ENCODE measurements around the gene IRGC.

IRGC gene

DNA sequence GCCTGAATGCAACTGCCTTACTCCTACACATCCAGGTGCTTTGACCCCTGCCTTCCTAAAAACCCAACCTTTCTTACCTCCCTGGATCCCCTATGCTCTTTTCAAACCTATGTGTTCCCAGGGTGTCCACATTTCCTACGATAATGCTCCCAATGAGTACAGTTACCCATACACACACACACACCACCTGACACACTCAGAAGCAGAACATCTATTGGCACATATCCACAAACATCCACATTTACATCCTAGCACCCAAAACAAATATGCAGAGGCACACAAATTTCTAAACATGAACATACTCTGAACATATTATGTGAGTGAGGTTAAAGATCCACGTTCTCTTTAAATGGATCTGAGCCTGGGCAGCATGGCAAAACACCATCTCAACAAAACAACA, 23.5 kb upstream of the IRGC start:
- DNase-seq: no peak

DNA sequence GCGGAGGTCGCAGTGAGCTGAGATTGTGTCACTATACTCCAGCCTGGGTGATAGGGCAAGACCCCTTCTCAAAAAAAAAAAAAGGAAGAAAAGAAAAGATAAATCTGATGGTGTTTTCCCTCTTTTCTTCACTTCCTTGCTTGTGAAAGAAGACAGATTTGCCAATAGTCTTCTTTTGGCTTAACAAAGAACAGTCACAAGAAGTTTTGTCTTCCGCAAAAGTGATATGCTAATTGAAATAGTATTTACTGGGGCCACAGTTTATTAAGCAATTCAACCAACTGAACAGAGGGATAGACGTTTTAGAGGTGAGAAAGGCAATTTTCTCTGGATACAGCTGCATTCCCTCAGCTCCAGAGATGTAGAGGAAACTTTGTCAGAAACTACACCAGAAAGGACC, 23.0 kb upstream of the IRGC start:
- no peak for DNase-seq

DNA sequence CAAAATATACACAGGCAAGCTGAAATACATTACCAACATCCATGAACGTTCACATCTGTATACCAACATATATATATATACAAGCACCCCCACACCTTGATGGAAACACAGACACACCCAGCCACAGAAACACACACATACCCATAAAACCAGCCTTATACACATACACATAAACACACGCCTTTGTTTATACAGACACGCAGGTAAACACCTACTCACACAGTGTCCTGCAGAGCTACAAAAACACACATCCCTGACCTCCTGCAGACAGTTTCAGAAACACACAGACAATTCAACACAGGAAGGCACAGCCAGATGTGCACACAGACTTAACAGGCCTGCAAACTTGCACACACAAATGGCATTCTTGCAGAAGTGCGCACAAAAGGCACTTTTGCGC, 21.3 kb upstream of the IRGC start:
- DNase-seq: no peak

DNA sequence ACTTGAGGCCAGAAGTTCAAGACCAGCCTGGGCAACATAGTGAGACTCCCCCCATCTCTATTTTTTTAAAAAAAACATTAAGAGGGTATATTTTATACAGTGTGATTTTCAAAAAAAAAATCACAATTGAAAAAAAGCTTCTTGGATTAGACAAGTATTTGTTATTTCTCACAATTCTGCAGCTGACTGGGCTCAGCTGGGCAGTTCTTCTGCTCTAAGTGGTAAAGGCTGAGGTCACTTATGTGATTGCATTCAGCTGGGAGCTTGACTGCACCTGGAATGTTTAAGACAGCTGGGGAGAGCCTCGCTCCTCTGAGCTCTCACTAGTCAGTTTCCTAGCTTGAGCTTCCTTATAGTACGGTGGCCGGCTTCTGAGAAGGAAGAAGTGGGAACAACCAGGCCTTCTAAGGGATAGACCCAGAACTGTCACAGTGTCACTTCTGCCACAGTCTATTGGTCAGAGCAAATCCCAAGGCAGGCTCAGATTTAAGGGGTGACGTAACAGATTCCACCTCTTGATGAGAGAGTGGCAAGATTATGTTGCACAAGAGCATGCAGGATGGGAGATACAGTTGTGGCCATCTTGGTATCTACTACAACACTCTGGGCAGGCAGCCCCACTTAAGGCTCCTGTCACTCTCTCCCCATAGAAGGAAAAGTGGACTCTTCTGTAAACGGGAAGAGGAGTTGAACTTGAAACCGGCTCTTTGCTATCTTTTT, 19.7 kb upstream of the IRGC start:
- DNase-seq: no peak

DNA sequence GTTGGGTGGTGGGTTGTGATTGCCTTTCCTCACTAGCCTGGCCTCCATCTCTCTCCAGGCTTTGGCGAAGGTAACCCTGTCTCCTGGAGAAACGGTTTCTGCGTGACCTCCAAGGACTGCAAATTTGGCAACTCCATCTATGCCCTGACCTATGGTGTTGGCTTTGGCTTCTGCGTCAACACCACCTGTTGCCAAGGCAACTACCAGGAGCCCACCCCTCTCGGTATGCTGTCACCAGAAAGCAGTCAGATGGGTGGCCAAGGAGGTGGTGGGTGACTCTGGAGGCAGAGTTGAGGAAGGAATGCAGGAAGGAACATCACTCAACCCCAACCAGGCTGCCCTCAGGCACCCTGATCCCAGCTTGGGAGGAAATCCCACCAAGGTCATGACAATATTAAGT, 18.6 kb upstream of the IRGC start:
- DNase-seq: no peak

DNA sequence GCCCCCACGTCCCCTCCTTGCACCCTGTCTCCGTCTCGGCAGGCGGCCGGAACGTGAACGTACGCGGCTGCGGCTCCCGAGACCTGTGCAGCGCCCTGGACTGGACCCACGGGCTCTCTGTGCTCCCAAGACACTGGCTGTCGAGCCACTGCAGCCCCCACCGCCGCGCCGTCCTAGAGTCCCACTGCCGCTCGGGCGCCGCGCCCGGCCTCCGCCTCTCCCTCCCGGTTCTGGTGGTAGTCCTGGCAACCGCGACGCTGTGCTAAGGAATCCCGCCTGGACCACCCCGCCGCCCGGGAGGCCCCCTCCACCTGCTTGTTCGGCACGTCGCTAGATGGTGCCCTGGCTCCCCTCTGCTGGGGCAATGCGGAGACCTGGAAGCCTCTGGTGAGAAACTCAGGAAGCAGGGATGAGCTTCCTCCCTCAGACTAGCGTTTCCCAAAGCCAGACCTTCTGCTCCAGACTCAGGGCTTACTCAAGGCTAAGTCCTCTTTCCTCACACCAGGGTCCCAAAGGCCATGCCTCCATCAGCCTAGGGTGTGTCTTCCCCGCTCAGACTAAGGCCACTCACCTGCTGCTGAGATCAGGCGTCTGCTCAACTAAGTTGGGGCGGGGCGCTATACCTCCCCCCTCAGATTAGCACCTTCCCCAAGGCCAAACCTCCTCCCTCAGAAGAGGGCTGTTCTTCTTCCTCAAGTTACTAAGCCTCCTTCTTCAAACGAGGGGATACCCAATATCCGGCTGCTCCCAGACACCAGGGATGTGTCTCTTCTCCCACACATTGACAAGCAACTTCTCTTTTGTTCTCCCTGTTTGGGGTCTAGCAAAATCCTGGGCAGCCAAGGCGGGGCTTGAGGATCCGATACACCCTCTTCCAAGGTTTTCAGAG, 16.1 kb upstream of the IRGC start:
- DNase-seq: no peak

DNA sequence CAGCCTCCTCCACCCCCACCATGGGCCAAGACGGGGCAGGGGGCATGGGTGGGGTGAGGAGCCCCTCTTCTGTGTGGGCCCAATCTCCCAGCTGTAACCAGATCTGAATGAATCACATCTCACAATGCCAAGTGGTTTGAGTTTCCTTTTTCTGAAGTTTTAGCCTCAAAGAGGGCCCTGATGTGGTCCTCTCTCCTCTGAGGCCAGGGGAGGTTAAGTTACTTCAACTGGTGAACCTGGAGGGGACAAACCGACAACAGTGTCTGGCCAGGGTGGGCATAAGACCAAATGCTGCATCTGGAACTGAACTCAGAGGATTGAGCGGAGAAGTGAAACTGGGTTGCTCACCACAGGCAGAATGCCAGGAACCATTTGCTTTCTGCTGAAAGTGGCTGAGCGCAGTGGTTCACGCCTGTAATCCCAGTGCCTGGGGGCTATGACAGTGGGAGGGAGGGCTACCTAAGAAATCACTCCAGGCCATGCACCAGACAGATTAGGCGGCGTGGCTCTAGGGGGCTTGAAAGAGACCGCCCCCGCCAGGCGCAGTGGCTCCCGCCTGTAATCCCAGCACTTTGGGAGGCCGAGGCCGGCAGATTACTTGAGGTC, 15.4 kb upstream of the IRGC start:
- DNase-seq: peak; percentile 27

DNA sequence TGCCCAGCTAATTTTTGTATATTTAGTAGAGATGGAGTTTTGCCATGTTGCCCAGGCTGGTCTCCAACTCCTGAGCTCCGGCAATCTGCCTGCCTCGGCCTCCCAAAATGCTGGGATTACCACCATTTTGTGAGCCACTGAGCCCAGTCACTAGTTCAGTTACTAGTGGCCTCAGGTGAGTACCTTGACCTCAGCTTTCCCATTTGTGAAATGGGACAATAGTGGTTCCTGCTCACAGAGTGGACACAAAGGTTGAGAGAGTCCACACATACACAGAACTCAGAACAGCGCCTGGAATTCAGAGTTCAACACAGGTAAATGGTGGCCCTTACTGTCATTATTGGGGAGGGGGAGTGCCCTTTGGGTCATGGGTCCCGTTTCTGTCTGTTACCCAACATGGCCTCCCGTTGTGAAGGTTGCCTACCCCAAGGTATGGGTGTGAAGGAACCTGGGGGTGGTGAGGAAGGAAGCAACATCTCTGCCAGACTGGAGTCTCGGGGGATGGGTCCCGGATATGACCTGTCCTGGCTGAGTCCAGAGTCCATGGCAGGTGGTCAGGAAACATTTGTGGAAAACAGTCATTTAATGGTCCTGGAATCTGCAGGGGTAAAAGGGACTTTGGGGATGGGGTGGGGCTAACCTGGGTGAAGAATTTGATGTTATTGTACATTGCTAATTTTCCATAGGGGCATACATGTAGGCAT, 11.7 kb upstream of the IRGC start:
- DNase-seq: no peak

DNA sequence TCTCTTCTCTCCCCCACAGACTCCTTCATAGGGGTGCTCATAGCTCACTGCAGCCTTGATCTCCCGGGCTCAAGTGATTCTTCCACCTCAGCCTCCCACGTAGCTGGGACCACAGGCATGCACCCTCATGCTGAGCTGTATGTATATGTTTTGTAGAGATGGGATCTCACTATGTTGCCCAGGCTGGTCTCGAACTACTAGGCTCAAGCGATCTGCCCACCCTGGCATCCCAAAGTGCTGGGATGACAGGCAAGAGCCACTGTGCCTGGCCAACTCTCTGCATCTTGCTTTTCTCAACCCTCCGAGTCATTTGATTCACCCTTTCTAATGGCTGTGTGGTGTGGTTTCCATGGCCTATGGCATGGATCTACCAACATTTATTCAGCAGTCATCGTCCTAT, 10.1 kb upstream of the IRGC start:
- DNase-seq: no peak

DNA sequence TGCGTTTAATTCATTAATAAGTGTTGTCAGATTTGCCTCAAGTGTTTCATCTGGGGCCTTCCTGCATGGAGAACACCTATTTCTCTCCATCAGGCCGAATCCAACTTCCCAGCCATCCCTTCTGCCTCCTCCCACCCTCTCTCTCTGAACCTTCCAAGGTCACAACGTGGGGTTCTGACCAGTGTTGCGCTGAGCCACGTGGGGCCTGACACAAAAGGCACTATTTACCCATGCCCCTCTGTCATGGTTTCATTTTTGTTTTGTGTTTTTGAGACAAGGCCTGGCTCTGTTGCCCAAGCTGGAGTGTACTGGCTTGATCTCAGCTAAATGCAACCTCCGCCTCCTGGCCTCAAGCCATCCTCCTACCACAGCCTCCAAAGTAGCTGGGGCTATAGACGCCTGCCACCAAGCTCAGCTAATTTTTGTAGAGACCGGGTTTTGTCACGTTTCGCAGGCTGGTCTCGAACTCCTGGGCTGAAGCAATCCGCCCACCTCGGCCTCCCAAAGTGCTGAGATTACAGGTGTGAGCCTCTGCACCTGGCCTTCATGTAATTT, 8.6 kb upstream of the IRGC start:
- no peak for DNase-seq

DNA sequence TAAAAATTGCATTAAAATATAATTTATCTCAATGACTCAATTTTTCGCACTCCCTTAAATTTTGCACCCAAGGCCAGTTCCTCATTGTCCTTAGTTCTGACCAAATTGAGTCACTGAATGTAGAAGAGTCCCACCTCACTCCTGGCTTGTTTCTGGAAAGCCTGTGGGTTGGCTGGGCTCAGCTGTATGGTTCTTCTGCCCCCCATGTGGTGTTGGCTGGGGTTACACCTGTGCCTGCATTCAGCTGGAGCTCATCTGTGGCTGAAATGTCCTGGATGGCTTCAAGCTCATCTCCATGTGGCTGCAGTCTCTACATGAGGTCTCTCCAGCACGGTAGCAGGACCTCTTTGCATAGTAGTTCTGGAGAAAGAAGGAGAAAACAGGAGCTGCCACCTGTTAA, 7.2 kb upstream of the IRGC start:
- no peak for DNase-seq

DNA sequence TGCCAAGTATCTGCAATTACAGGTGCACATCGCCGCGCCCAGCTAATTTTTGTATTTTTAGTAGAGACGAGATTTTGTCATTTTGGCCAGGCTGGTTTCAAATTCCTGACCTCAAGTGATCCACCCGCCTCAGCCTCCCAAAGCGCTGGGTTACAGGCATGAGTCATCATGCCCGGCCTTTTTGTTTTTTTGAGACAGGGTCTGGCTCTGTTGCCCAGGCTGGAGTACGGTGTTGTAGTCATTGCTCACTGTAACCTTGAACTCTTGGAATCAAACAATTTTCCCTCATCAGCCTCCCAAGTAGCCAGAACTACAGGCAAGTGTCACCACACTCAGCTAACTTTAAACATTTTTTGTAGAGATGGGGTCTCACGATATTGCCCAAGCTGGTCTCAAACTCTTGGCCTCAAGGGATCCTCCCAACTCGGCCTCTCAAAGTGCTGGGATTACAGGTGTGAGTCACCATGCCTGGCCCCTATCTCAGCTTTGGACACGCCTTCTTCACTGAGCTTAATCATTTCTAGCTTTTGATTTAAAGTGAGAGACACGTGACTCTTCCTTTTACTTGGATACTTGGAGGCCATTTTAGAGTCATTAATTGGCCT, 4.0 kb upstream of the IRGC start:
- DNase-seq: no peak

DNA sequence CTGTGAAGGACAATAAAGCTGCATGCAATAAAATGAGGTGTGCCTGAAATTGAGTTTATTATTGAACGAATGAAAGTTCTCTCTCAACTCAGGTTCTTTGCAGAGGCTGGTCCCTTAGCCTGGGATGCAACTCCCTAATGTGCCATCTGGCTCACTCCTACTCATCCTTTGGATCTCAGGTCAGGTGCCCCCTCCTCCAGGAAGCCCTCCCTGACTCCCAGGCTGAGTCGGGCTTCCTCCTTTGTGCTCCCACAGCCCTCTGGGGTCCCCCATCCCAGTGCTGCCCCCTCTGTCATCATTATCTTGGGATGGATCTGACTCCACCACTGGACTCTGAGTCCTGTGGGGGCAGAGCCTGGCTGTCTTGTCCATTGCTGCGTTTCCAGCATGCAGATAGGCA, 2.7 kb upstream of the IRGC start:
- DNase-seq: no peak

DNA sequence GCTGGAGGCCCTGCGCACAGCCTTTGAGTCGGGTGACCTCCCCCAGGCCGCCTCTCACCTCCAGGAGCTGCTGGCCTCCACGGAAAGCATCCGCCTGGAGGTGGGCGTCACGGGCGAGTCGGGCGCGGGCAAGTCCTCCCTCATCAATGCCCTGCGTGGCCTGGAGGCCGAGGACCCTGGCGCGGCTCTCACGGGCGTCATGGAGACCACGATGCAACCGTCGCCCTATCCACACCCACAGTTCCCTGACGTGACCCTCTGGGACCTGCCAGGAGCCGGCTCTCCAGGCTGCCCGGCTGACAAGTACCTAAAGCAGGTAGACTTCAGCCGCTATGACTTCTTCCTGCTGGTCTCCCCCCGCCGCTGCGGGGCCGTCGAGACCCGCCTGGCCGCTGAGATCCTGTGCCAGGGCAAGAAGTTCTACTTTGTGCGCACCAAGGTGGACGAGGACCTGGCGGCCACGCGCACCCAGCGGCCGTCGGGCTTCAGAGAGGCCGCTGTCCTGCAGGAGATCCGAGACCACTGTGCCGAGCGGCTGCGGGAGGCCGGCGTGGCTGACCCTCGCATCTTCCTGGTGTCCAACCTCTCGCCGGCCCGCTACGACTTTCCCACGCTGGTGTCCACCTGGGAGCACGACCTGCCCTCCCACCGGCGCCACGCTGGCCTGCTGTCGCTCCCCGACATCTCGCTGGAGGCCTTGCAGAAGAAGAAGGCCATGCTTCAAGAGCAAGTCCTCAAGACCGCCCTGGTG, 2.9 kb downstream of the IRGC start:
- no peak for DNase-seq

DNA sequence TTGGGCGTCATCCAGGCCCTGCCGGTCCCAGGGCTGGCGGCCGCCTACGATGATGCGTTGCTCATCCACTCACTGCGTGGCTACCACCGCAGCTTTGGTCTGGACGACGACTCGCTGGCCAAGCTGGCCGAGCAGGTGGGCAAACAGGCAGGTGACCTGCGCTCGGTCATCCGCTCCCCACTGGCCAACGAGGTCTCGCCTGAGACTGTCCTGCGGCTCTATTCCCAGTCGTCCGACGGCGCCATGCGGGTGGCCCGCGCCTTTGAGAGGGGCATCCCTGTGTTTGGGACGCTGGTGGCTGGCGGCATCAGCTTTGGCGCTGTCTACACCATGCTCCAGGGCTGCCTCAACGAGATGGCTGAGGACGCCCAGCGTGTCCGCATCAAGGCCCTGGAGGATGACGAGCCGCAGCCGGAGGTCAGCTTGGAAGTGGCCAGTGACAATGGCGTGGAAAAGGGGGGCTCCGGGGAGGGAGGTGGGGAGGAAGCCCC, 3.5 kb downstream of the IRGC start:
- DNase-seq: no peak

DNA sequence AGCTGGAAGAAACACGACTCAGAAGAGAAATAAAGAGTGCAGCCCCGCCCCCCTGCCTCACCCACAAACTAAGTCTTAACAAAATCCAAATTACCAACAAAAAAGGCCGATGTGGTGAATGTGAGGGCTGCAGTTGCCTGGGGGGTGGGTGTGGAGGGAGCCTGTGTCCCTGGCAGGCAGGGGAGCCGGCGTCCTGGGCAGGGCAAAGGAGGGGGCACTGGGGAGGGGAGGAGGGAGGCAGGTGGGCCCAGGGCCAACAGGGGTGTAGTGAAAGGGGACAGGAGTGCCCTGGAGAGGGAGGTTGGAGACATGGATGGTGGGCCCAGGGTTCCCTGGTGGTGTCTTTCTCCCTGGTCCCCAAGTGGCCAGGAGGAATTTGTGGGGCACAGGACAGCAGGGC, 4.0 kb downstream of the IRGC start:
- DNase-seq: no peak

DNA sequence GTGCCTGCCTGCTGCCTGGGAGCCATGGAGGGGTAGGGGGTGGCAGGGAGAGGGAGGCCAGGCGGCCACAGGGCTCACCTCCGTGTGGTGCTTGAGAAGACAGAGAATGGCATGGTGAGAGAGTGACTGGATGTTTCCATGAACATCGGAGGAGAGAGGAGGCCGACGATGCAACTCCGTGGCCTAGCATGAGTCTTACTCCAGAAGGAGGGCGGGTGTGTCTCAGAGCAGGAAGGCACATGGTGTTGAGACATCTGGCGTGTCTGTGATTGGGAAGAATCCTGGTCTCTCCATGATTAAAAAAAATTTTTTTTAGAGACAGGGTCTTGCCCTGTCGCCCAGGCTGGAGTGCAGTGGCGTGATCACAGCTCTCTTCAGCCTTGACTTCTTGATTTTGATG, 5.1 kb downstream of the IRGC start:
- DNase-seq: no peak

DNA sequence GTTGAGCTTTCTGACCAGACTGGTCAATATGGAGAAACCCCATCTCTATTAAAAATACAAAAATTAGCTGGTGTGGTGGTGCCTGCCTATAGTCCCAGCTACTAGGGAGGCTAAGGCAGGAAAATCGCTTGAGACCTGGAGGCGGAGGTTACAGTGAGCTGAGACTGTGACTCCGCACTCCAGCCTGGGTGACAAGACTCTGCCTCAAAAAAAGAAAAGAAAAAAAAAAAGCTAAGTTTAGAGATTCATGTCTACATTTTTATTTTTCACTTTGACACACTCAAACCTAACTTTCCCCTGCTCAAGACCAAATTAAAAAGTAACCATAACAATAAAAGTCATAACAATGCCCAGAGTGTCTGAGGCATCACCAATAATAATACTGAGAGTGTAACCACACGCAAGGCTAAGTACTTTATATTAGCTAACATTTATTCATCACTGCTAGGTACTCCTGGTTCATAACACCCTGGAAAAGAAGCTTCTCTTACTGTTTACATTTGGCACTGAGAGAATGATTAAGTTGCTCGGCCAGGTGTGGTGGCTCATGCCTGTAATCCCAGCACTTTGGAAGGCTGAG, 5.7 kb downstream of the IRGC start:
- DNase-seq: no peak

DNA sequence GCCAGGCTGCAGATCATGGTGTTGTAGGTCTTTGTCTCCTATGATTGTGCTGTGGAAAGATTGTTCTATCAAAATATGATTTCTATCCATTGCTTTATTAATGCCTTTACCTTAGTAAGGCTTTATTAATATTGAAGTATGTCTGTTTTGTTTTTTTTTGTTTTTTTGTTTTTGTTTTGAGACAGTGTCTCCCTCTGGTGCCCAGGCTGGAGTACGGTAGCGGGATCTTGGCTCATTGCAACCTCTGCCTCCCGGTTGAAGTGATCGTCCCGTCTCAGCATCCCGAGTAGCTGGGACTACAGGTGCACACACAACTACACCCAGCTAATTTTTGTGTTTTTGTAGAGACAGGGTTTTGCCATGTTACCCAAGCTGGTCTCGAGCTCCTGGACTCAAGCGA, 7.7 kb downstream of the IRGC start:
- no peak for DNase-seq

DNA sequence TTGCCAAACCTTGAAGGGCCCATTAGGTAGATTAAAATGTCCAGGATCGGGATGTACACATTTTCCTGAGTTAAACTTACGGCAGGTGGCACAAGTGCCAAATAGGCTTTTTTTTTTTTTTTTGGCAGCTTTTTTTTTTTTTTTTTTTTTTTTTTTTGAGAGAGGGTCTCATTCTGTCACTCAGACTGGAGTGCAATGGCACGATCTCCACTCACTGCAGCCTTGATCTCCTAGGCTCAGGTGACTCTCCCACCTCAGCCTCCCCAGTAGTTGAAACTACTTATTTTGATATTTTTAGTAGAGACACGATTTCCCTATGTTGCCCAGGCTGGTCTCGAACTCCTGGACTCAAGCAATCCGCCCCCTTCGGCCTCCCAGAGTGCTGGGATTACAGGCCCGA, 9.0 kb downstream of the IRGC start:
- DNase-seq: no peak

DNA sequence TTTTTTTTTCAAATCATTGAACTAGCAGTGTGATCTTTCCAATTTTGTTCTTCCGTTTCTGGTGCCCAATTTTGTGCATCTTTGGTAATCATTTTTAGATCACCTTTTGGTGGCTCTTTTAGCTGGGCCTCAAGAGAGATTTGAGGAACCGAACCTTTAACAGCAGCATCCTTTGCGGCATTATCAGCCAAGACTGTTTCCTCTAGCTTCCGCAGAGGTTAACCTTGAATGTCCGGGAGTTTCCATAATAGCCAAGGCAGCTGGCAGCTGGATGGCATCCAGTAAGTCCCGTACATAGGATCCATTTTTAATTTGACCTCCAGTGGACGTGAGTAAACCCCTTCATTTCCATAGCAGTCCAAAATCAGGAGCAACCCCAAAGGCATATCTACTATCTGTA, 9.6 kb downstream of the IRGC start:
- DNase-seq: no peak
